Activated CD8-positive, alpha-beta T cell treated with anti-CD3 and anti-CD28 coated beads for 36 hours (primary cell): Measurements from ENCODE around the gene GNB5. TPM values are rescaled to one million over a fixed set of nuclear protein-coding genes. Genes with fewer than 3 reads are reported as not detected.

Source experiments
- ATAC-seq: fragments of 200-7000 bp; cut with Tn5 transposase; one replicate; pipeline ENCODE4 v1.10.0; 2021; ENCODE audit warnings: mild to moderate bottlenecking, moderate library complexity
- CTCF ChIA-PET: fragments of 350-600 bp; sonication (Branson Sonifier 250); formaldehyde crosslinking; loops from one replicate; lab custom pipeline; 2021; ENCODE audit warnings: antibody characterized with exemption; lab: Charles Lee
- POLR2A ChIA-PET: fragments of 350-600 bp; sonication (Branson Sonifier 250); formaldehyde crosslinking; loops from one replicate; lab custom pipeline; 2021; ENCODE audit warnings: antibody characterized with exemption; lab: Charles Lee
- DNase-seq: peaks from one replicate; pipeline ENCODE4 v3.0.0-alpha.2; 2020
- H3K27ac Mint-ChIP-seq: one replicate; pipeline ENCODE4 v1.8.0; 2021; ENCODE audit warnings: mild to moderate bottlenecking, mixed read lengths
- H3K27me3 Mint-ChIP-seq: one replicate; pipeline ENCODE4 v1.8.0; 2021; ENCODE audit warnings: mixed read lengths
- H3K36me3 Mint-ChIP-seq: one replicate; pipeline ENCODE4 v1.8.0; 2021; ENCODE audit warnings: low read depth, mixed read lengths
- H3K4me1 Mint-ChIP-seq: one replicate; pipeline ENCODE4 v1.8.0; 2021; ENCODE audit warnings: low read depth, mixed read lengths
- H3K4me3 Mint-ChIP-seq: one replicate; pipeline ENCODE4 v1.8.0; 2021; ENCODE audit warnings: mild to moderate bottlenecking, moderate library complexity, mixed read lengths
- H3K9me3 Mint-ChIP-seq: one replicate; pipeline ENCODE4 v1.8.0; 2021; ENCODE audit warnings: mixed read lengths
- CTCF ChIP-seq: fragments of 200-600 bp; IDR thresholded peaks from one replicate; pipeline ENCODE4 v1.8.0; 2022; ENCODE audit warnings: antibody characterized with exemption, mild to moderate bottlenecking
- intact Hi-C: fragments of 100-400 bp; cut with micrococcal nuclease; formaldehyde crosslinking; loops from one replicate; pipeline ENCODE4 v1.10.0; 2022
- total RNA-seq, 2 experiments: library from RNA; stranded (reverse); gene quantifications; one replicate each; pipeline ENCODE4 v1.2.3, GENCODE V29; 2021

The GNB5 gene
- total RNA-seq, 2 experiments from 2014 or later: 16.8 to 17.5 TPM

DNA sequence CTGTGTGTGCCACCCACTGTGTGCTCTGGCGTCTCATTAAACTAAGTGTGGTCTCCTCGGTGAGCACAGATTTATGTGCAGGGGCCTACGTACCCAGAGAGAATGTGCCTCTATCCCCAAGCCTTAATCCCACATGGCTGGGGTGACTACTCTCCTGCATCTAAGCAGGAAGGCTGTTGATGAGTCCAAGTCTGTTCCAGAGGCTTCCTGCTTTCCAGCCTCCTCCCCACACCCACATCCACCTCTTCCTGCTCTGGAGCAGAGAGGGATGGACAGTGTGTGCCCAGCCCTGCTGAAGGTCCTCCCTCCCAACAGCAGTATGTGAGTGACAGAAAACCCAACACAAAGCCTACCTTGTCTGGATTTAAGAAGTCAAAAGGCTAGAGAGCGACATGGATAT, 39.8 kb downstream of the GNB5 start:
- TF ChIP-seq CTCF: no peak
- H3K4me1 Mint-ChIP-seq: no peaks in the 10 kb centered on the region
- DNase-seq (no peak), ATAC-seq (no peak)
- CTCF ChIA-PET: interaction anchor here (0.9 kb wide), 1 partner anchor 11 kb away, joined by 3 read pairs; no protein-coding TSS in a partner anchor
- H3K9me3 Mint-ChIP-seq: no peaks in the 10 kb centered on the region
- H3K36me3 Mint-ChIP-seq: peaks cover 10% of the 10 kb centered on the region
- H3K27me3 Mint-ChIP-seq: no peaks in the 10 kb centered on the region
- intact Hi-C loops: no loop called here
- H3K27ac Mint-ChIP-seq: no peak overlapping the region
- H3K4me3 Mint-ChIP-seq: no peak overlapping the region
- POLR2A ChIA-PET: interaction anchor here (0.6 kb wide), 1 partner anchor 93 kb away, joined by 3 read pairs; no protein-coding TSS in a partner anchor

- POLR2A ChIA-PET: no interaction called here
- H3K27me3 Mint-ChIP-seq: no peaks in the 10 kb centered on the region
- no peak overlapping the region for H3K27ac Mint-ChIP-seq
- no peak for TF ChIP-seq CTCF
- no peak for ATAC-seq
- no peak for DNase-seq
- CTCF ChIA-PET: interaction anchor here (0.8 to 2.3 kb wide), 4 partner anchors 8 to 13 kb away, joined by 3 to 6 read pairs (median 3); no protein-coding TSS in a partner anchor
- H3K9me3 Mint-ChIP-seq: no peaks in the 10 kb centered on the region
- H3K4me1 Mint-ChIP-seq: no peaks in the 10 kb centered on the region
- no peak overlapping the region for H3K4me3 Mint-ChIP-seq
- intact Hi-C loops: no loop called here
- H3K36me3 Mint-ChIP-seq: peaks cover 12% of the 10 kb centered on the region
Observed at GRCh38 chr15:52150871-52151270, 40.3 kb downstream of the GNB5 start.

DNA sequence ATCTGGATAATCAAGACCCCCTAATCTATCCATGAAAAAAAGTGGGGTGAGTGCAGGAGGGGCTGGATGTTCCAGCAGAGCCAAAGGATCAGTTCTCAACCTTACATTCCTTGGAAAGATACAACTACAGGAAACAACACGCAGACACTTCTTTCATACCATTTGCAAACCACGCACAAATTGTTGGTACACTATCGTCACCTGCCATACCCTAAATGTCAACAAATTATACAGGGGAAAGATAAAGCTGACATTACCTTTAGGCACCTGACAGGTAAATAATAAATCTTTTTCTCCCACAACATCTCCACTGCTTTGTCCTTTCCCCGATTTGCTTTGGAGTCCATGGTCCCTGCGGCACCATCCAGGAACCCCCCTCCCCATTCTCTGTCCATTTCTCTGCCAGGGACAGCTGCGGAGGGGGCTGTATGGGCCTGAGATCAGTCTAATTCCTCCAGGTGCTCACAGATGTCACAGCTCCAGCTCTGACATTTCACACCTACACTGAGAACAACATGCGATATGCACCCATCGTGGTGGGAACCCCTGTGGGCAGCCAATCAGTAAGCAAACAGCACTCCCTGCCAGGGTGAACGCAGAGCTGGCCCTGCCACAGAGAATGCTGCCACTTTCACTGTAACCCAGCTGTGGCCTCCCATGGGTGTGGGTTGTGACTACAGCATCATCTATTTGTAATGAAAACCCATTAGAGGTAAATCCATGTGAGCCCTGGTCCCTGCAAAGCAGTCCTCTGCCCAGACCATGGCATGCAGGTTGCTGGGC, 41.0 kb downstream of the GNB5 start:
- CTCF ChIA-PET: interaction anchor here (0.8 to 2.3 kb wide), 3 partner anchors 8 to 13 kb away, joined by 3 to 6 read pairs (median 3); no protein-coding TSS in a partner anchor
- H3K27ac Mint-ChIP-seq: no peak overlapping the region
- no peaks in the 10 kb centered on the region for H3K27me3 Mint-ChIP-seq
- H3K4me1 Mint-ChIP-seq: no peaks in the 10 kb centered on the region
- POLR2A ChIA-PET: no interaction called here
- intact Hi-C loops: no loop called here
- H3K36me3 Mint-ChIP-seq: peaks cover 14% of the 10 kb centered on the region
- ATAC-seq (no peak), DNase-seq (no peak)
- no peak overlapping the region for H3K4me3 Mint-ChIP-seq
- H3K9me3 Mint-ChIP-seq: no peaks in the 10 kb centered on the region
- TF ChIP-seq CTCF: no peak

GRCh38 chr15:52148403-52148802, 42.8 kb downstream of the GNB5 start:
- ATAC-seq: no peak
- H3K27me3 Mint-ChIP-seq: no peaks in the 10 kb centered on the region
- CTCF ChIA-PET: interaction anchor here (1.3 kb wide), 1 partner anchor 9 kb away, joined by 3 read pairs; no protein-coding TSS in a partner anchor

More at GRCh38 chr15:52148403-52148802, 42.8 kb downstream of the GNB5 start:
- no peak for DNase-seq
- Mint-ChIP-seq H3K4me3 (no peak overlapping the region), H3K9me3 (no peaks in the 10 kb centered on the region), H3K27ac (no peak overlapping the region), H3K4me1 (no peaks in the 10 kb centered on the region), H3K36me3 (peaks cover 14% of the 10 kb centered on the region)
- no peak for TF ChIP-seq CTCF
- POLR2A ChIA-PET: no interaction called here
- intact Hi-C loops: no loop called here
